ENCODE results near the gene FABP3.

Gene FABP3

GRCh38 chr1:31336687-31337467 lies 36.0 kb downstream of the FABP3 start:
- CTCF ChIA-PET = interaction anchor here (1.1 to 2.2 kb wide), 7 partner anchors 12 to 152 kb away, joined by 4 to 7 read pairs (median 4); no protein-coding TSS in a partner anchor
- POLR2A ChIA-PET = no interaction called here
- TF ChIP-seq CTCF (IDR thresholded peaks at IDR 0.05; ENCODE audit: control extremely low read depth, extremely low read depth, low read depth, missing control alignments) = no peak
- DNase-seq (ENCODE audit: extremely low spot score) = no peak

GRCh38 chr1:31335007-31335406 lies 37.9 kb downstream of the FABP3 start:
- CTCF ChIA-PET = interaction anchor here (0.9 to 2.2 kb wide), 4 partner anchors 15 to 149 kb away, joined by 3 to 7 read pairs (median 4); no protein-coding TSS in a partner anchor
- peak; percentile 56 for TF ChIP-seq CTCF (IDR thresholded peaks at IDR 0.05; ENCODE audit: control extremely low read depth, extremely low read depth, low read depth, missing control alignments)
- POLR2A ChIA-PET = no interaction called here
- peak; percentile 35 for DNase-seq (ENCODE audit: extremely low spot score)

GRCh38 chr1:31327381-31327780 lies 45.5 kb downstream of the FABP3 start:
- TF ChIP-seq CTCF (IDR thresholded peaks at IDR 0.05; ENCODE audit: control extremely low read depth, extremely low read depth, low read depth, missing control alignments) = no peak
- DNase-seq (ENCODE audit: extremely low spot score) = no peak
- CTCF ChIA-PET = interaction anchor here (1.4 to 2.7 kb wide), 3 partner anchors 11 to 146 kb away, joined by 3 to 6 read pairs (median 4); no protein-coding TSS in a partner anchor
- POLR2A ChIA-PET = no interaction called here

DNA sequence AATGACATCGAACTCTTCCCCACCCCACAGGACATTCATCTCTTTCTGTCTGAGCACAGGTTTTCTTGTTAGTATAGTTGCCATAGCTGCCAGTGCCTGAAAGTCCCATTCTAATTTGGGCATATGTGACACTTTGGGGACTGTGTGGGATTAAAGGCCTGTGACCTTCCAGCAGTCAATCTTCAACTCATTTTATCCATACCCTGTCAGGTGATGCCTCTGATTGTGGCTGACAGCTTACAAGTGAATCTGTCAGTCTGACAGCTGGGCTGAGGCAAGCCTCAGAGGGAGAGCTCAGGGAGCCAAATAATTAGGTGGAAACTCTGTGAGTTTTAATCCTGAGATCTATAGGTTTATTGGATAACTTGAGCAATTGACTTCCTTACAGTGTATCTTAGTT lies 46.4 kb downstream of the FABP3 start:
- no peak for TF ChIP-seq CTCF (IDR thresholded peaks at IDR 0.05; ENCODE audit: control extremely low read depth, extremely low read depth, low read depth, missing control alignments)
- POLR2A ChIA-PET = no interaction called here
- DNase-seq (ENCODE audit: extremely low spot score) = no peak
- CTCF ChIA-PET = interaction anchor here (1.0 to 2.7 kb wide), 5 partner anchors 12 to 164 kb away, joined by 3 to 6 read pairs (median 4); no protein-coding TSS in a partner anchor

- TF ChIP-seq CTCF (IDR thresholded peaks at IDR 0.05; ENCODE audit: control extremely low read depth, extremely low read depth, low read depth, missing control alignments) = no peak
- no peak for DNase-seq (ENCODE audit: extremely low spot score)
- ChIA-PET POLR2A (no interaction called here), CTCF (interaction anchor here (0.9 to 1.9 kb wide), 4 partner anchors 11 to 224 kb away, joined by 3 to 4 read pairs (median 4); no protein-coding TSS in a partner anchor)
Measured at GRCh38 chr1:31324992-31325391, 47.9 kb downstream of the FABP3 start.

DNA sequence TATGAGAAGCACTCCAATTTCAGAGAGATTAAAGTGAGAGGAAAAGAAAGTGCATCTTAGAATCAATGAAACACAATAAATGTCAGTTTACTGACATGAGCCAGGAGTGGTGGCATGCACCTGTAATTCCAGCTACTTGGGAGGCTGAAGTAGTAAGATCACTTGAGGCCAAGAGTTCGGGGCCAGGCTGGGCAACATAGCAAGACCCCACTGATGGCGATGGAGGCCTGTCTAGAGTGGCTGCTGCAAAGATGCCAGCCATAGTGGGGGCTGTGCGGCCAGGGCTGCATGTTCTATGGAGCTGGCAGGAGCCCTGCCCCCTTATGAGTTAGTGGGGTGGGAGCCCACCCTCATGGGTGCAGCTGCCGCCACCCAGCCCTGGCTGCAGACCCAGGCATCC lies 48.8 kb downstream of the FABP3 start:
- CTCF ChIA-PET = interaction anchor here (1.8 kb wide), 1 partner anchor 12 kb away, joined by 4 read pairs; no protein-coding TSS in a partner anchor
- no peak for TF ChIP-seq CTCF (IDR thresholded peaks at IDR 0.05; ENCODE audit: control extremely low read depth, extremely low read depth, low read depth, missing control alignments)
- POLR2A ChIA-PET = no interaction called here

More for the DNA sequence above, 48.8 kb downstream of the FABP3 start:
- no peak for DNase-seq (ENCODE audit: extremely low spot score)
